Spleen (tissue), 7 donors: Measurements from ENCODE around the gene PCYT1B.
"Not testable (repeated sequence)": the region's sequence is repeated elsewhere in the genome, so short reads cannot be mapped to it uniquely, and the experiment has no call there.

Experiments
- CTCF ChIP-seq, 11 experiments: fragments of 200-600 bp in 7 of 11; fragments of 450-650 bp in 4 of 11; sonication (generic) in 4 of 11; IDR thresholded peaks in 8 of 11; conservative IDR thresholded peaks in 3 of 11; 1 replicate in 7 of 11; 2 replicates in 4 of 11; pipeline versions ENCODE4 v1.4.0 to v1.8.0; 2016 to 2021; ENCODE audit warnings: antibody characterized with exemption in 11 of 11, inconsistent platforms in 4 of 11, mild to moderate bottlenecking in 1 of 11
- POLR2A ChIP-seq, 3 donors: fragments of 450-650 bp; IDR thresholded peaks; one replicate each; pipeline ENCODE4 v1.5.1; 2017; ENCODE audit warnings: antibody characterized with exemption in 3 of 3, mild to moderate bottlenecking in 1 of 3
- POLR2AphosphoS5 ChIP-seq, 3 donors: sonication (generic); formaldehyde crosslinking; IDR thresholded peaks; one replicate each; pipeline ENCODE4 v1.5.1; 2017; ENCODE audit warnings: antibody characterized with exemption in 3 of 3
- donor health status: DM: no; HTN: no; CAD: no; lungs with moderate emphysema.
- donor health status: DM: no; HTN: no; CAD: no.
- donor health status: DM: no; HTN: no; CAD: no.

GRCh38 chrX:24655679-24656078 is 8.5 kb upstream of the PCYT1B start:
- TF ChIP-seq CTCF (IDR thresholded peaks at IDR 0.05 in 8 of 11, conservative IDR thresholded peaks at IDR 0.05 in 3 of 11); POLR2AphosphoS5 (IDR thresholded peaks at IDR 0.05); POLR2A (IDR thresholded peaks at IDR 0.05): not testable (repeated sequence)
